SK-N-SH (cell line): ENCODE measurements around the gene KCNF1. TPM values are rescaled to one million over a fixed set of nuclear protein-coding genes. Genes with fewer than 3 reads are reported as not detected.

Experiments used
- CTCF ChIA-PET: fragments of 300-600, 350-600 bp; formaldehyde crosslinking; extraction: SDS; loops from one replicate; lab custom pipeline; 2021; lab: Yijun Ruan, JAX
- POLR2A ChIA-PET: fragments of 350-600 bp; sonication (Branson Sonifier 250); formaldehyde crosslinking; extraction: SDS; loops from one replicate; lab custom pipeline; 2020; ENCODE audit warnings: antibody characterized with exemption, inconsistent platforms; lab: Yijun Ruan, JAX
- DNase-seq: peaks from one replicate; pipeline ENCODE4 v3.0.0; 2012
- H2AFZ ChIP-seq: fragments of 200-600 bp; sonication (generic); 2 replicates; pipeline ENCODE4 v1.8.1; 2016; ENCODE audit warnings: antibody characterized with exemption, mild to moderate bottlenecking, low read depth
- H3F3A ChIP-seq: fragments of 200-600 bp; sonication (generic); replicated peaks from 2 replicates; pipeline ENCODE3; 2016; ENCODE audit warnings: antibody characterized with exemption, mild to moderate bottlenecking; ENCODE audit not compliant: insufficient read depth
- H3K27ac ChIP-seq, 2 experiments: fragments of 200-500 bp in 1 of 2; fragments of 200-600 bp in 1 of 2; sonication (Bioruptor generic) in 1 of 2; sonication (generic), shearing (Covaris generic) in 1 of 2; 2 replicates each; pipeline versions ENCODE4 v1.5.1 to v1.6.1; 2014 to 2016; ENCODE audit warnings: low read depth in 2 of 2, inconsistent platforms in 1 of 2, low read length in 1 of 2, mild to moderate bottlenecking in 1 of 2, mixed read lengths in 1 of 2
- H3K27me3 ChIP-seq: fragments of 200-600 bp; sonication (generic), shearing (Covaris generic); 2 replicates; pipeline ENCODE4 v1.6.1; 2016; ENCODE audit warnings: mixed run types; ENCODE audit not compliant: insufficient read depth
- H3K36me3 ChIP-seq, 2 experiments: fragments of 200-500 bp in 1 of 2; fragments of 200-600 bp in 1 of 2; sonication (Bioruptor generic) in 1 of 2; sonication (generic) in 1 of 2; replicated peaks in 1 of 2; 2 replicates each; pipeline versions ENCODE3 to v1.5.1; 2014 to 2016; ENCODE audit warnings: low read length in 1 of 2, mild to moderate bottlenecking in 1 of 2; ENCODE audit not compliant: insufficient read depth in 2 of 2, control insufficient read depth in 1 of 2
- H3K4me1 ChIP-seq, 2 experiments: fragments of 200-500 bp in 1 of 2; fragments of 200-600 bp in 1 of 2; sonication (Bioruptor generic) in 1 of 2; sonication (generic), shearing (Covaris generic) in 1 of 2; 2 replicates each; pipeline versions ENCODE4 v1.5.1 to v1.6.1; 2014 to 2016; ENCODE audit warnings: low read depth in 1 of 2, low read length in 1 of 2, mixed run types in 1 of 2; ENCODE audit not compliant: insufficient read depth in 2 of 2, control insufficient read depth in 1 of 2
- H3K4me2 ChIP-seq: fragments of 200-600 bp; sonication (generic), shearing (Covaris generic); 2 replicates; pipeline ENCODE4 v1.6.1; 2017; ENCODE audit warnings: mixed run types
- H3K4me3 ChIP-seq, 2 experiments: fragments of 200-500 bp in 1 of 2; fragments of 200-600 bp in 1 of 2; sonication (Bioruptor generic) in 1 of 2; sonication (generic), shearing (Covaris generic) in 1 of 2; 2 replicates each; pipeline versions ENCODE4 v1.5.1 to v1.8.1; 2014 to 2016; ENCODE audit warnings: low read depth in 2 of 2, inconsistent platforms in 1 of 2, low read length in 1 of 2, mild to moderate bottlenecking in 1 of 2, mixed read lengths in 1 of 2, moderate library complexity in 1 of 2
- H3K79me2 ChIP-seq: fragments of 200-600 bp; sonication (generic); 2 replicates; pipeline ENCODE4 v1.8.1; 2017; ENCODE audit warnings: mild to moderate bottlenecking; ENCODE audit not compliant: insufficient read depth
- H3K9ac ChIP-seq: fragments of 200-600 bp; sonication (generic); 2 replicates; pipeline ENCODE4 v1.6.1; 2017; ENCODE audit warnings: mixed run types
- H3K9me2 ChIP-seq: fragments of 200-600 bp; sonication (generic); 2 replicates; pipeline ENCODE4 v1.6.1; 2017; ENCODE audit warnings: mixed run types
- H3K9me3 ChIP-seq: fragments of 200-600 bp; sonication (generic); 2 replicates; pipeline ENCODE4 v1.6.1; 2017; ENCODE audit warnings: mixed run types, mild to moderate bottlenecking, moderate library complexity
- H4K20me1 ChIP-seq: fragments of 200-600 bp; sonication (generic); 2 replicates; pipeline ENCODE4 v1.6.1; 2017; ENCODE audit warnings: mild to moderate bottlenecking, mixed run types; ENCODE audit not compliant: insufficient read depth
- CHD2 ChIP-seq: fragments of 150-350 bp; IDR thresholded peaks from 2 replicates; pipeline ENCODE4 v1.6.1; 2018; ENCODE audit warnings: low read length; ENCODE audit not compliant: partially characterized antibody
- EP300 ChIP-seq, 2 experiments: IDR thresholded peaks; 2 replicates each; pipeline versions ENCODE4 v1.4.0 to v1.6.1; 2012; ENCODE audit warnings: borderline replicate concordance in 1 of 2, low read depth in 1 of 2, low read length in 1 of 2
- EZH2phosphoT487 ChIP-seq: fragments of 200-600 bp; sonication (generic); IDR thresholded peaks from 2 replicates; pipeline ENCODE4 v1.6.1; 2017; ENCODE audit warnings: low read depth, mixed run types, mild to moderate bottlenecking, antibody characterized with exemption, moderate library complexity, borderline replicate concordance
- FOSL2 ChIP-seq: IDR thresholded peaks from 2 replicates; pipeline ENCODE4 v1.4.0; 2012; ENCODE audit warnings: low read depth, mild to moderate bottlenecking, moderate library complexity, borderline replicate concordance
- FOXJ3 ChIP-seq: sonication (generic); formaldehyde crosslinking; IDR thresholded peaks from 2 replicates; pipeline ENCODE4 v1.5.1; 2020; ENCODE audit warnings: mild to moderate bottlenecking, missing genetic modification reagents
- IRF3 ChIP-seq: fragments of 150-350 bp; IDR thresholded peaks from 2 replicates; pipeline ENCODE4 v1.6.1; 2016; ENCODE audit warnings: mild to moderate bottlenecking, low read depth, low read length
- JUND ChIP-seq: IDR thresholded peaks from 2 replicates; pipeline ENCODE4 v1.4.0; 2012
- MXI1 ChIP-seq: IDR thresholded peaks from 2 replicates; pipeline ENCODE4 v1.6.1; 2012; ENCODE audit warnings: mild to moderate bottlenecking, low read depth, low read length, improper control_type of control experiment
- NFIC ChIP-seq: IDR thresholded peaks from 2 replicates; pipeline ENCODE4 v1.4.0; 2012; ENCODE audit warnings: borderline replicate concordance
- NRF1 ChIP-seq: IDR thresholded peaks from 2 replicates; pipeline ENCODE4 v1.6.1; 2012; ENCODE audit warnings: low read depth, mild to moderate bottlenecking, low read length
- PBX3 ChIP-seq: IDR thresholded peaks from 2 replicates; pipeline ENCODE4; 2012
- REST ChIP-seq: IDR thresholded peaks from 2 replicates; pipeline ENCODE4 v1.6.1; 2012; ENCODE audit warnings: mild to moderate bottlenecking, low read depth, low read length, moderate library complexity
- SIN3A ChIP-seq: IDR thresholded peaks from 2 replicates; pipeline ENCODE4 v1.6.1; 2012; ENCODE audit warnings: low read depth, mild to moderate bottlenecking, low read length, moderate library complexity, borderline replicate concordance
- TEAD4 ChIP-seq: IDR thresholded peaks from 2 replicates; pipeline ENCODE4 v1.4.0; 2012; ENCODE audit warnings: mild to moderate bottlenecking, borderline replicate concordance; ENCODE audit not compliant: insufficient read depth
- USF2 ChIP-seq: fragments of 150-350 bp; IDR thresholded peaks from 2 replicates; pipeline ENCODE4 v1.6.1; 2017; ENCODE audit warnings: antibody characterized with exemption, low read length, low read depth, borderline replicate concordance
- YY1 ChIP-seq: IDR thresholded peaks from 2 replicates; pipeline ENCODE4 v1.4.0; 2012; ENCODE audit warnings: low read depth, mild to moderate bottlenecking
- ZBTB33 ChIP-seq: IDR thresholded peaks from 2 replicates; pipeline ENCODE4 v1.4.0; 2012; ENCODE audit warnings: low read depth, borderline replicate concordance
- WGBS: methylation state at CpG from one replicate; pipeline ENCODE4 v1.1.6; 2017; ENCODE audit warnings: low lambda C conversion rate; 5-methylcytosine and 5-hydroxymethylcytosine counted together
- polyA plus RNA-seq, 3 experiments: library from polyadenylated mRNA; depleted of rRNA; stranded (reverse); fragments of >200 nt; gene quantifications; 2 replicates each; pipeline ENCODE4 v1.2.3, GENCODE V29; 2012

Gene KCNF1
- polyA plus RNA-seq, 1 of the 3 experiments (the other 2 are of a cell fraction): 0.23 TPM

GRCh38 chr2:10895231-10895630 is 16.5 kb upstream of the KCNF1 start:
- POLR2A ChIA-PET: no interaction called here

More at GRCh38 chr2:10895231-10895630, 16.5 kb upstream of the KCNF1 start:
- H3K4me2 ChIP-seq: no peak overlapping the region
- TF ChIP-seq MXI1 (no peak), JUND (no peak), IRF3 (no peak), TEAD4 (no peak), REST (no peak), ZBTB33 (no peak), PBX3 (no peak), CHD2 (no peak), NFIC (no peak), FOXJ3 (no peak), EP300 (IDR thresholded peaks at IDR 0.05; ENCODE audit: borderline replicate concordance in 1 of 2, low read depth in 1 of 2, low read length in 1 of 2) (no peak), YY1 (no peak), FOSL2 (no peak), EZH2phosphoT487 (no peak), NRF1 (no peak), SIN3A (no peak), USF2 (no peak)
- no peaks in the 10 kb centered on the region; a peak in 1 of 4 replicates for H3K4me1 ChIP-seq
- WGBS: 67% methylated on average over 2 of the region's 2 CpGs
- DNase-seq: no peak
- H3K27ac ChIP-seq: no peak overlapping the region
- H3K79me2 ChIP-seq: no peaks in the 10 kb centered on the region
- H3K27me3 ChIP-seq: peaks cover 13% of the 10 kb centered on the region; the same call in 1 of the 2 replicates
- no peaks in the 10 kb centered on the region for H3K9me2 ChIP-seq
- no peaks in the 10 kb centered on the region for H3F3A ChIP-seq
- no peaks in the 10 kb centered on the region for H3K36me3 ChIP-seq
- no peaks in the 10 kb centered on the region for H4K20me1 ChIP-seq
- no peak overlapping the region for H2AFZ ChIP-seq
- H3K9me3 ChIP-seq: no peaks in the 10 kb centered on the region
- no peak overlapping the region for H3K4me3 ChIP-seq
- CTCF ChIA-PET: interaction anchor here (0.6 to 1.7 kb wide), 6 partner anchors 15 to 176 kb away, joined by 3 to 15 read pairs (median 4); partner anchors contain the start of gene KCNF1
- no peak overlapping the region for H3K9ac ChIP-seq
